H7 (cell line): Measurements from ENCODE around the gene PRPF18. TPM values are rescaled to one million over a fixed set of nuclear protein-coding genes. Genes with fewer than 3 reads are reported as not detected.
A peak's percentile ranks its signal among the peaks of the same experiment; 100 is the strongest.
"Not testable (repeated sequence)": the region's sequence is repeated elsewhere in the genome, so short reads cannot be mapped to it uniquely, and the experiment has no call there.

Experiments
- DNase-seq: peaks from one replicate; pipeline ENCODE4 v3.0.0; 2012
- H3K27me3 ChIP-seq: 2 replicates; pipeline ENCODE4 v1.6.0; 2011; ENCODE audit warnings: mild to moderate bottlenecking, low read length; ENCODE audit not compliant: control insufficient read depth, insufficient read depth
- H3K36me3 ChIP-seq: replicated peaks from 2 replicates; pipeline ENCODE4 v1.5.1; 2011; ENCODE audit warnings: low read length; ENCODE audit not compliant: control insufficient read depth, insufficient read depth
- H3K4me3 ChIP-seq: 2 replicates; pipeline ENCODE4 v1.5.1; 2011; ENCODE audit warnings: low read depth, mild to moderate bottlenecking, control low read depth, low read length, moderate library complexity; ENCODE audit not compliant: insufficient read depth
- total RNA-seq: library from RNA; depleted of rRNA; stranded (reverse); fragments of >200 nt; shearing (Covaris generic); gene quantifications from 2 replicates; pipeline ENCODE4 v1.2.3, GENCODE V29; 2014; rRNA removed

The PRPF18 gene
- 13.2 and 13.6 TPM in 2 replicates for total RNA-seq

DNA sequence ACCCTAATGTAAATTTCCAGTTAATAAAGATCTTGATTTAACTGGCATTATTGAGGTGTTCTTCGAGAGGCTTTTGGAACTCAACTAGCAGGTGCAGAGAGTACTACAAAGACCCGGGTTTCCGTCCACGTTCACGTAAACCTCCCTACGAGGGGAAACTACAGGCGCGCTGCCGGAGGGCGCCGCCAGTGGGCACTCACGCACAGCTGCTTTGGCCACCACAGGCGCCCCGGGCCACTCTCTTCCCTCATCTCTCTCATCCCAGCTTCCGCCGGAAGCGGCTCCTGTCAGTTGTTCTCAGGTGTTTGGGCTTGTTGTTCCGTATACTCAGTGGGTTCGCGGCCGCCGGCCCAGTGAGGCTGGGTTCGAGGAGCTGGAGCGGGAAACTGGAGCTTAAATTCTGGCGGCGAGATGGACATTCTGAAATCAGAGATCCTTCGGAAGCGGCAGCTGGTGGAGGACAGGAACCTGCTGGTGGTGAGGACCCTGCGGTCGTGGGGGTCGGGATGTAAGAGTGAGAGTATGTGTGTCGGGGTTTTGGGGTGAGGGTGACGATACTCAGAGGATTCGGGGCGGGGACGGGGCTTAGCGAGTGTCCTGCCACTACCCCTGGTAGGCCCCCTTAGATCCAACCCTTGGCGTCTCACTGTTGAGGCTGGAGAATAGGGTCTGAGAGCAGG lies at the start of gene PRPF18:
PRPF18 (plus strand) TSS at position 290 of the 680 bp plus-strand sequence; CDS start at position 412, 122 bp downstream.
- DNase-seq, result peak; percentile 94
- H3K27me3 ChIP-seq, result no peaks in the 10 kb centered on the region; the same call in 1 of the 2 replicates
- H3K36me3 ChIP-seq, result no peaks in the 10 kb centered on the region
- H3K4me3 ChIP-seq, result peak within 1 kb of the TSS; percentile 81

DNA sequence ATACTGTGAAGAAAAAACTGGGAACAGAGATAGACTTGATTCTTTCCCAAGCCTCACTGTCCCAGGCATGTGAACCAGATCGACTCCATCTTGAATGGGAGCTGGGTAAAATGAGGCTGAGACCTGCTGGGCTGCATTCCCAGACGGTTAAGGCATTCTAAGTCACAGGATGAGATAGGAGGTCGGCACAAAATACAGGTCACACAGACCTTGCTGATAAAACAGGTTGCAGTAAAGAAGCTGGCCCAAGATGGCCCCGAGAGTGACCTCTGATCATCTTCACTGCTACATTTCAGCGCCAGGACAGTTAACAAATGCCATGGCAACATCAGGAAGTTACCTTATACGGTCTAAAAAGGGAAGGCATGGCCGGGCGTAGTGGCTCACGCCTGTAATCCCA lies 48.8 kb upstream of the PRPF18 start:
- H3K36me3 ChIP-seq, DNase-seq: not testable (repeated sequence)

GRCh38 chr10:13542533-13542932 lies 44.2 kb upstream of the PRPF18 start:
- Histone ChIP-seq H3K36me3 (no peaks in the 10 kb centered on the region), H3K4me3 (no peak overlapping the region), H3K27me3 (no peaks in the 10 kb centered on the region)
- DNase-seq, result no peak

More for the DNA sequence above, 48.8 kb upstream of the PRPF18 start:
- H3K27me3 ChIP-seq, H3K4me3 ChIP-seq: not testable (repeated sequence)

- H3K27me3 ChIP-seq, result no peaks in the 10 kb centered on the region
- H3K4me3 ChIP-seq, result no peak overlapping the region
- no peaks in the 10 kb centered on the region for H3K36me3 ChIP-seq
- no peak for DNase-seq
These were observed 36.0 kb upstream of the PRPF18 start for GRCh38 chr10:13550802-13551201.

GRCh38 chr10:13555884-13556510 lies 30.8 kb upstream of the PRPF18 start:
- no peak for DNase-seq
- H3K4me3 ChIP-seq, result no peak overlapping the region
- H3K27me3 ChIP-seq, result no peaks in the 10 kb centered on the region
- H3K36me3 ChIP-seq, result no peaks in the 10 kb centered on the region

GRCh38 chr10:13559124-13559700 lies 27.6 kb upstream of the PRPF18 start:
- no peaks in the 10 kb centered on the region for H3K27me3 ChIP-seq
- no peaks in the 10 kb centered on the region; the same call in 1 of the 2 replicates for H3K36me3 ChIP-seq
- DNase-seq, result no peak
- no peak overlapping the region for H3K4me3 ChIP-seq

DNA sequence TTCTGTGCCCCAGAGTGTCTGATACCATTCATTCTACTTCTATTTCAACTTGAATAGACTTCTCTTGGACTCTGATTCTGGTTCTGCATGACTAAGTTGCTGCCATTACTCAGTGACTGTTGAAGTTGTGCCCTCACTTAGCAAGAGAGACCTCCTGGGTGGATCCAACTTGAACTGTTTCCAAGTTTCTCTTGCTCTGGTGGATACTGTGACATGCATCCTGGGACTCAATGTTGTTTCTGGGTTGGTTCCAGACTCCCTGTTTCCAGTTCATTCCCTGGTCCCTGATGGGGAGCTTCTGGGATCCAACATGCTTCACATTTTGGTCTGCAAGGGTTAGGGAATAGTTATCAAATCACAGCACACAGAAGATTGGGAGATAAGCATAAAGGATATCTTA lies 26.2 kb upstream of the PRPF18 start:
- H3K36me3 ChIP-seq, result no peaks in the 10 kb centered on the region; the same call in 1 of the 2 replicates
- H3K4me3 ChIP-seq, result no peak overlapping the region
- DNase-seq, result no peak
- no peaks in the 10 kb centered on the region for H3K27me3 ChIP-seq

DNA sequence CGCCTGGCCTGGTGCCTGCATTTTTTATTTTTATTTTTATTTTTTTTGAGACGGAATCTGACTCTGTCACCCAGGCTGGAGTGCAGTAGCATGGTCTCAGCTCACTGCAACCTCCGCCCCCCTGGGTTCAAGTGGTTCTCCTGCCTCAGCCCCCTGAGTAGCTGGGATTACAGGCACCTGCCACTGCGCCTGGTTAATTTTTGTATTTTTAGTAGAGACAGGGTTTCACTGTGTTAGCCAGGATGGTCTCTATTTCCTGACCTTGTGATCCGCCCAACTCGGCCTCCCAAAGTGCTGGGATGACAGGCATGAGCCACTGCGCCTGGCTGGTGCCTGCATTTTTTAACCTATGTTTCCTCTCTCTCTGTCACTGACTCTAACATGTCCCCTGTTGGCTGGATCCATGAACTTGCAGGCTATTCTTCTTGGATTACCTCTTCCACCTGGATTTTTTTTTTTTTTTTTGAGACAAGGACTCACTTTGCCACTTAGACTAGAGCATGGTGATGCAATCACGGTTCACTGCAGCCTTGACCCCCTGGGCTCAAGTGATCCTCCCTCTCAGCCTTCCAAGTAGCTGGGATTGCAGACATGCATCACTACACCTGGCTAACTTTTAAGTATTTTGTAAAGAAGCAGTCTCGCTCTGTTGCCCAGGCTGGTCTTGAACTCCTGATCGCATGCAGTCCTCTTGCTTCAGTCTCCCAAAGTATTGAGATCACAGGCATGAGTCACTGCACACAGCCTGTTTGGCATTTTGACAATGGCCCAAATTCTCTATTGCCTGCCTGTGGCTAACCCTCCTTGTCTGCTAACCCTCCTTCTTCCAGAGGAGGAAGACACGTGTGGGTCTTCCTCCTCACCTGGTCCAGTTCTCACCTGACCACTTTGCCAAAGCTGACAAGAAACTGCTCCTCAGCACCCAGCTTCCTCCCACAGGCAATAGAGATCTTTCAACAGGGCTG lies 23.0 kb upstream of the PRPF18 start:
- H3K27me3 ChIP-seq, result no peaks in the 10 kb centered on the region
- no peaks in the 10 kb centered on the region; the same call in 1 of the 2 replicates for H3K36me3 ChIP-seq
- DNase-seq, result no peak
- H3K4me3 ChIP-seq, result no peak overlapping the region

DNA sequence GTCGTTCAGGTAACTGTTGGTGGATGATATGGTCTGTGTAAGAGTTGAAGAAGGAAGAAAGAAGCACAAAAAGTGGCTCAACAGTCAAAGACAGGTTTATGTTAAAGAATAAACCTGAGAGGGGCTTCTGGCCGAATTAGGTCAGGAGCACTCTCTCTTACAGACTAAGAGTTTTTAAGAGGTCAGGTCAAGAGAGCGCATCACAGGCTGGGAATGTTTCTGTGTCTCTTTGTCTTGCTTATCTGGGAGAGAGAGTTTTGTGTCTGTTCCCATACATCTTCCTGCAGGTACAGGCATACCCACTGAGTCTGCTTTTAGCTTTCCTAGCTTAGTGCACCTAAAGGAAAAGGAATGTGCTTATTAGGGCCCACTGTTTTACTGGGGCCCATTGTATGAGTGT lies 22.2 kb upstream of the PRPF18 start:
- H3K36me3 ChIP-seq, result no peaks in the 10 kb centered on the region; the same call in 1 of the 2 replicates
- no peak for DNase-seq
- no peaks in the 10 kb centered on the region for H3K27me3 ChIP-seq
- no peak overlapping the region for H3K4me3 ChIP-seq

DNA sequence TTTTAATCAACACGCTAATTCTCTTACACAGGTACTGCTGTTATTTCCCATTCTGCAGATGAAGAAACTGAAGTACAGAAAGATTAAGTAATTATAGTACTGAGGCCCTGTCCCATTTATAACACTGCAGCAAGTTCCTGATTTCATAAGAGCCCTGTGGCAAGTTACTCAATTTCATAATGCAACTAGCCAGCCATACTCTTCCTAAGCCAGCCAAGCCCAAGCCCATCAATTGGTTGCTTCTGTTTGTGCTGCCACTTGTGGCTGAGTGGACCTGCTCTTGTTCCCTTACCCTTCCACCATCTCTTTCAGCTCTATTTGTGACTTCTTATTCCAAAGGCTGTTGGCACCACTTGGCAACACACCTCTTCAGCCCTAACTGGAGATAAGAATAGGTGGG lies 19.7 kb upstream of the PRPF18 start:
- H3K4me3 ChIP-seq, result no peak overlapping the region
- no peaks in the 10 kb centered on the region for H3K27me3 ChIP-seq
- H3K36me3 ChIP-seq, result no peaks in the 10 kb centered on the region
- DNase-seq, result no peak

DNA sequence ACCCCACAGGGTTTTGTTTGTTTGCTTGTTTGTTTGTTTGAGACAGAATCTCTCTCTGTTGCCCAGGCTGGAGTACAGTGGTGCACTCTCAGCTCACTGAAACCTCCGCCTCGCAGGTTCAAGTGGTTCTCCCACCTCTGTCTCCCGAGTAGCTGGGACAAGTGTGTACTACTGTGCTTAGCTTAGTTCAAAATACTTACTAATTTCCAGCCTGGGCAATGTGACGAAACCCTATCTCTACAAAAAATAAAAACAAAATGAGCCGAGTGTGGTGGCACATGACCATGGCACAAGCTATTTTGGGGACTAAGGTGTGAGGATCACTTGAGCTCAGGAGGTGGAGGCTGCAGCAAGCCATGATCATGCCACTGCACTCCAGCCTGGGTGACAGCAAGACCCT lies 15.2 kb upstream of the PRPF18 start:
- no peak overlapping the region for H3K4me3 ChIP-seq
- no peaks in the 10 kb centered on the region for H3K36me3 ChIP-seq
- DNase-seq, result no peak
- H3K27me3 ChIP-seq, result no peaks in the 10 kb centered on the region

GRCh38 chr10:13573960-13574359 lies 12.8 kb upstream of the PRPF18 start:
- no peaks in the 10 kb centered on the region for H3K36me3 ChIP-seq
- H3K27me3 ChIP-seq, result no peaks in the 10 kb centered on the region

DNA sequence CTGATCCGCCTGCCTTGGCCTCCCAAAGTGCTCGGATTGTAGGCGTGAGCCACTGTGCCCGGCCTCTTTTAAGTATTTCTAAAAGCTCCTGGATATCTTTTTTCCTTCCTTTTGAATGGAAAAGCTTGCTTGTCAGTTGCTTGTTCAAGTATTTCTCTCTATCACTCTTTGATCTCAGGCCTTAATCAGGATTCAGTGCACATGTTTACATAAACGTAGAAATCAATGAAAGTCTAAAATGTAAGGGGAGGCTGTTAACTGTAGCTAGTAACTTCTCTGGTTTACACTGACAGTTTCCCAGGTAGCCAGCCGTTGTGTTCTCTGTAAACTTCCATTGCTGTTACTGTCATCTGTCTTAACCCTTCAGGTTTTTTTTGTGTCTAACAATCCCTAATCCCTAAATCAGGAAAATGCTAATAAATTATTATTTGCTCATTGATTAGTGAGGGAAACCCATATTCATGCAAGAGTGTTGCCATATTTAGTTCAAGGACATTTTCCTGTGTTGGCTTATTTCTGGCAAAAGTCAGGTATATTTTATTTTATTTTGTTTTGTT lies 1.5 kb upstream of the PRPF18 start:
- no peak for DNase-seq
- Histone ChIP-seq H3K36me3 (no peaks in the 10 kb centered on the region), H3K27me3 (no peaks in the 10 kb centered on the region; the same call in 1 of the 2 replicates), H3K4me3 (no peak overlapping the region)

More at GRCh38 chr10:13573960-13574359, 12.8 kb upstream of the PRPF18 start:
- no peak for DNase-seq
- no peak overlapping the region for H3K4me3 ChIP-seq

GRCh38 chr10:13585943-13586342 lies 822 bp upstream of the PRPF18 start:
- H3K36me3 ChIP-seq, result no peaks in the 10 kb centered on the region
- DNase-seq, result no peak

More at GRCh38 chr10:13585943-13586342, 822 bp upstream of the PRPF18 start:
- Histone ChIP-seq H3K27me3 (no peaks in the 10 kb centered on the region; the same call in 1 of the 2 replicates), H3K4me3 (no peak overlapping the region)
